Osteocyte (in vitro differentiated cells): Measurements from ENCODE around the gene NDUFA3. TPM values are rescaled to one million over a fixed set of nuclear protein-coding genes. Genes with fewer than 3 reads are reported as not detected.

Experiments used
- DNase-seq: peaks from one replicate; pipeline ENCODE4 v3.0.0; 2021; ENCODE audit warnings: mixed read lengths; ENCODE audit not compliant: unreplicated experiment; ENCODE audit errors: extremely low spot score
- H3K27ac Mint-ChIP-seq: one replicate; pipeline ENCODE4 v1.8.0; 2021; ENCODE audit warnings: mild to moderate bottlenecking, mixed read lengths; ENCODE audit not compliant: unreplicated experiment
- H3K27me3 Mint-ChIP-seq: one replicate; pipeline ENCODE4 v1.8.0; 2021; ENCODE audit warnings: mixed read lengths; ENCODE audit not compliant: unreplicated experiment
- H3K36me3 Mint-ChIP-seq: one replicate; pipeline ENCODE4 v1.8.0; 2021; ENCODE audit warnings: mixed read lengths; ENCODE audit not compliant: unreplicated experiment
- H3K4me1 Mint-ChIP-seq: one replicate; pipeline ENCODE4 v1.8.0; 2021; ENCODE audit warnings: mixed read lengths; ENCODE audit not compliant: unreplicated experiment
- H3K4me3 Mint-ChIP-seq: one replicate; pipeline ENCODE4 v1.8.0; 2021; ENCODE audit warnings: mild to moderate bottlenecking, moderate library complexity, mixed read lengths; ENCODE audit not compliant: unreplicated experiment
- H3K9me3 Mint-ChIP-seq: one replicate; pipeline ENCODE4 v1.8.0; 2021; ENCODE audit warnings: mixed read lengths; ENCODE audit not compliant: unreplicated experiment
- CTCF ChIP-seq: fragments of 200-600 bp; sonication (generic); IDR thresholded peaks from 2 replicates; pipeline ENCODE4 v1.5.0; 2021; ENCODE audit warnings: antibody characterized with exemption, mild to moderate bottlenecking, moderate library complexity
- total RNA-seq: library from RNA; stranded (reverse); gene quantifications from 2 replicates; pipeline ENCODE4 v1.2.1, GENCODE V29; 2021

NDUFA3 gene
- total RNA-seq, 1 donor from 2014 or later = 132 TPM

- Mint-ChIP-seq H3K27ac (no peak overlapping the region), H3K27me3 (no peaks in the 10 kb centered on the region), H3K4me3 (no peak overlapping the region), H3K9me3 (no peaks in the 10 kb centered on the region), H3K4me1 (peaks cover 7% of the 10 kb centered on the region), H3K36me3 (peaks cover 51% of the 10 kb centered on the region)
- TF ChIP-seq CTCF = no peak
- no peak for DNase-seq
These were observed 46.6 kb downstream of the NDUFA3 start for GRCh38 chr19:54149021-54149812.

GRCh38 chr19:54151362-54152035 is 48.8 kb downstream of the NDUFA3 start:
- Mint-ChIP-seq H3K4me1 (peaks cover 7% of the 10 kb centered on the region), H3K36me3 (peaks cover 48% of the 10 kb centered on the region), H3K9me3 (no peaks in the 10 kb centered on the region), H3K27me3 (no peaks in the 10 kb centered on the region), H3K27ac (no peak overlapping the region), H3K4me3 (no peak overlapping the region)
- no peak for DNase-seq
- no peak for TF ChIP-seq CTCF

GRCh38 chr19:54152267-54152666 is 49.6 kb downstream of the NDUFA3 start:
- Mint-ChIP-seq H3K27ac (no peak overlapping the region), H3K4me1 (peaks cover 7% of the 10 kb centered on the region), H3K36me3 (peaks cover 45% of the 10 kb centered on the region), H3K9me3 (no peaks in the 10 kb centered on the region), H3K4me3 (no peak overlapping the region), H3K27me3 (no peaks in the 10 kb centered on the region)
- no peak for DNase-seq
- no peak for TF ChIP-seq CTCF

GRCh38 chr19:54152878-54153524 is 50.3 kb downstream of the NDUFA3 start:
- no peaks in the 10 kb centered on the region for H3K27me3 Mint-ChIP-seq
- no peak for DNase-seq
- H3K4me1 Mint-ChIP-seq = peaks cover 8% of the 10 kb centered on the region
- no peaks in the 10 kb centered on the region for H3K9me3 Mint-ChIP-seq
- no peak overlapping the region for H3K4me3 Mint-ChIP-seq
- peak overlapping the region; percentile 81 for H3K27ac Mint-ChIP-seq
- no peak for TF ChIP-seq CTCF
- H3K36me3 Mint-ChIP-seq = peaks cover 45% of the 10 kb centered on the region
